Spleen (tissue), 7 donors: ENCODE data around the gene GNL2.
"Not testable (repeated sequence)": the region's sequence is repeated elsewhere in the genome, so short reads cannot be mapped to it uniquely, and the experiment has no call there.

Source experiments
- CTCF ChIP-seq, 11 experiments: fragments of 200-600 bp in 7 of 11; fragments of 450-650 bp in 4 of 11; sonication (generic) in 4 of 11; IDR thresholded peaks in 8 of 11; conservative IDR thresholded peaks in 3 of 11; 1 replicate in 7 of 11; 2 replicates in 4 of 11; pipeline versions ENCODE4 v1.4.0 to v1.8.0; 2016 to 2021; ENCODE audit warnings: antibody characterized with exemption in 11 of 11, inconsistent platforms in 4 of 11, mild to moderate bottlenecking in 1 of 11
- POLR2A ChIP-seq, 3 donors: fragments of 450-650 bp; IDR thresholded peaks; one replicate each; pipeline ENCODE4 v1.5.1; 2017; ENCODE audit warnings: antibody characterized with exemption in 3 of 3, mild to moderate bottlenecking in 1 of 3
- POLR2AphosphoS5 ChIP-seq, 3 donors: sonication (generic); formaldehyde crosslinking; IDR thresholded peaks; one replicate each; pipeline ENCODE4 v1.5.1; 2017; ENCODE audit warnings: antibody characterized with exemption in 3 of 3
- donor health status: DM: no; HTN: no; CAD: no; lungs with moderate emphysema.
- donor health status: DM: no; HTN: no; CAD: no.
- donor health status: DM: no; HTN: no; CAD: no.

GRCh38 chr1:37584544-37584943, 11.2 kb downstream of the GNL2 start:
- not testable (repeated sequence) for TF ChIP-seq CTCF (IDR thresholded peaks at IDR 0.05 in 8 of 11, conservative IDR thresholded peaks at IDR 0.05 in 3 of 11); POLR2A (IDR thresholded peaks at IDR 0.05); POLR2AphosphoS5 (IDR thresholded peaks at IDR 0.05)
